ENCODE data around the gene PLCB4. TPM values are rescaled to one million over a fixed set of nuclear protein-coding genes. Genes with fewer than 3 reads are reported as not detected.

PLCB4 gene
- total and polyA plus RNA-seq, 4 experiments from 2014 or later, result not detected

- no peaks in the 10 kb centered on the region for H3K36me3 ChIP-seq (ENCODE audit: insufficient read depth, low read length)
- Mint-ChIP-seq H3K36me3 (no peaks in the 10 kb centered on the region), H3K4me3 (no peak overlapping the region), H3K27me3 (no peaks in the 10 kb centered on the region), H3K9me3 (peaks cover 0 to 4% (median 0%) of the 10 kb centered on the region in 8 donors), H3K27ac (no peak overlapping the region), H3K4me1 (no peaks in the 10 kb centered on the region)
- ChIA-PET CTCF (ENCODE audit: partially characterized antibody) (no interaction called here), POLR2A (ENCODE audit: partially characterized antibody) (no interaction called here)
- H3K4me3 ChIP-seq (ENCODE audit: low read length in 2 of 2), result no peak overlapping the region
- no peak overlapping the region for H3K27ac ChIP-seq (ENCODE audit: low read depth, low read length)
- H3K9me3 ChIP-seq (ENCODE audit: control insufficient read depth in 1 of 2, low read length in 2 of 2), result no peaks in the 10 kb centered on the region
- DNase-seq, result no peak
- H3K27me3 ChIP-seq (ENCODE audit: insufficient read depth, low read length), result no peaks in the 10 kb centered on the region
- no peaks in the 10 kb centered on the region for H3K4me1 ChIP-seq (ENCODE audit: insufficient read depth, low read length)
- intact Hi-C loops (cut with micrococcal nuclease), result no loop called here
Measured at GRCh38 chr20:9352739-9353138, 283.9 kb downstream of the PLCB4 start.

GRCh38 chr20:9353180-9353915 lies 284.5 kb downstream of the PLCB4 start:
- no peak overlapping the region for H3K27ac Mint-ChIP-seq

GRCh38 chr20:9353916-9354276 lies 285.0 kb downstream of the PLCB4 start:
- H3K27ac Mint-ChIP-seq, result no peak overlapping the region
- no peaks in the 10 kb centered on the region for H3K4me1 ChIP-seq (ENCODE audit: insufficient read depth, low read length)
- no peak for DNase-seq
- no peak overlapping the region for H3K4me3 Mint-ChIP-seq
- H3K36me3 Mint-ChIP-seq, result no peaks in the 10 kb centered on the region
- no peak overlapping the region for H3K27ac ChIP-seq (ENCODE audit: low read depth, low read length)
- peaks cover 0 to 5% (median 0%) of the 10 kb centered on the region in 8 donors for H3K9me3 Mint-ChIP-seq
- CTCF ChIA-PET (ENCODE audit: partially characterized antibody), result no interaction called here
- no peaks in the 10 kb centered on the region for H3K27me3 ChIP-seq (ENCODE audit: insufficient read depth, low read length)
- no peaks in the 10 kb centered on the region for H3K4me1 Mint-ChIP-seq
- no peaks in the 10 kb centered on the region for H3K36me3 ChIP-seq (ENCODE audit: insufficient read depth, low read length)
- intact Hi-C loops (cut with micrococcal nuclease), result no loop called here
- H3K4me3 ChIP-seq (ENCODE audit: low read length in 2 of 2), result no peak overlapping the region
- no peaks in the 10 kb centered on the region for H3K9me3 ChIP-seq (ENCODE audit: control insufficient read depth in 1 of 2, low read length in 2 of 2)
- no peaks in the 10 kb centered on the region for H3K27me3 Mint-ChIP-seq
- POLR2A ChIA-PET (ENCODE audit: partially characterized antibody), result no interaction called here

More at GRCh38 chr20:9353180-9353915, 284.5 kb downstream of the PLCB4 start:
- no peak overlapping the region for H3K27ac ChIP-seq (ENCODE audit: low read depth, low read length)
- no peaks in the 10 kb centered on the region for H3K4me1 Mint-ChIP-seq
- H3K4me3 ChIP-seq (ENCODE audit: low read length in 2 of 2), result no peak overlapping the region
- ChIA-PET POLR2A (ENCODE audit: partially characterized antibody) (no interaction called here), CTCF (ENCODE audit: partially characterized antibody) (no interaction called here)
- H3K4me1 ChIP-seq (ENCODE audit: insufficient read depth, low read length), result no peaks in the 10 kb centered on the region
- peaks cover 0 to 4% (median 0%) of the 10 kb centered on the region in 8 donors for H3K9me3 Mint-ChIP-seq
- H3K27me3 ChIP-seq (ENCODE audit: insufficient read depth, low read length), result no peaks in the 10 kb centered on the region
- intact Hi-C loops (cut with micrococcal nuclease), result no loop called here
- no peak overlapping the region for H3K4me3 Mint-ChIP-seq
- DNase-seq, result no peak
- H3K36me3 Mint-ChIP-seq, result no peaks in the 10 kb centered on the region
- H3K27me3 Mint-ChIP-seq, result no peaks in the 10 kb centered on the region
- no peaks in the 10 kb centered on the region for H3K9me3 ChIP-seq (ENCODE audit: control insufficient read depth in 1 of 2, low read length in 2 of 2)
- no peaks in the 10 kb centered on the region for H3K36me3 ChIP-seq (ENCODE audit: insufficient read depth, low read length)

GRCh38 chr20:9354579-9354978 lies 285.7 kb downstream of the PLCB4 start:
- Histone ChIP-seq H3K9me3 (ENCODE audit: control insufficient read depth in 1 of 2, low read length in 2 of 2) (no peaks in the 10 kb centered on the region), H3K36me3 (ENCODE audit: insufficient read depth, low read length) (no peaks in the 10 kb centered on the region), H3K4me3 (ENCODE audit: low read length in 2 of 2) (no peak overlapping the region), H3K4me1 (ENCODE audit: insufficient read depth, low read length) (no peaks in the 10 kb centered on the region), H3K27me3 (ENCODE audit: insufficient read depth, low read length) (no peaks in the 10 kb centered on the region), H3K27ac (ENCODE audit: low read depth, low read length) (no peak overlapping the region)
- POLR2A ChIA-PET (ENCODE audit: partially characterized antibody), result no interaction called here
- Mint-ChIP-seq H3K27ac (no peak overlapping the region), H3K27me3 (no peaks in the 10 kb centered on the region), H3K36me3 (no peaks in the 10 kb centered on the region), H3K4me1 (no peaks in the 10 kb centered on the region), H3K9me3 (peaks cover 0 to 5% (median 0%) of the 10 kb centered on the region in 8 donors), H3K4me3 (no peak overlapping the region)
- intact Hi-C loops (cut with micrococcal nuclease), result no loop called here
- no peak for DNase-seq
- CTCF ChIA-PET (ENCODE audit: partially characterized antibody), result no interaction called here

GRCh38 chr20:9358001-9358400 lies 289.1 kb downstream of the PLCB4 start:
- Mint-ChIP-seq H3K27me3 (no peaks in the 10 kb centered on the region), H3K9me3 (peaks cover 0 to 5% (median 0%) of the 10 kb centered on the region in 8 donors)
- POLR2A ChIA-PET (ENCODE audit: partially characterized antibody), result no interaction called here

GRCh38 chr20:9359561-9360308 lies 290.8 kb downstream of the PLCB4 start:
- CTCF ChIA-PET (ENCODE audit: partially characterized antibody), result no interaction called here
- Histone ChIP-seq H3K36me3 (ENCODE audit: insufficient read depth, low read length) (no peaks in the 10 kb centered on the region), H3K27me3 (ENCODE audit: insufficient read depth, low read length) (no peaks in the 10 kb centered on the region), H3K4me1 (ENCODE audit: insufficient read depth, low read length) (no peaks in the 10 kb centered on the region), H3K4me3 (ENCODE audit: low read length in 2 of 2) (no peak overlapping the region), H3K27ac (ENCODE audit: low read depth, low read length) (no peak overlapping the region), H3K9me3 (ENCODE audit: control insufficient read depth in 1 of 2, low read length in 2 of 2) (no peaks in the 10 kb centered on the region)
- POLR2A ChIA-PET (ENCODE audit: partially characterized antibody), result no interaction called here
- Mint-ChIP-seq H3K27me3 (no peaks in the 10 kb centered on the region), H3K4me3 (no peak overlapping the region), H3K9me3 (peaks cover 0 to 5% (median 0%) of the 10 kb centered on the region in 8 donors), H3K36me3 (no peaks in the 10 kb centered on the region), H3K4me1 (no peaks in the 10 kb centered on the region), H3K27ac (no peak overlapping the region)
- DNase-seq, result no peak
- intact Hi-C loops (cut with micrococcal nuclease), result no loop called here

More at GRCh38 chr20:9358001-9358400, 289.1 kb downstream of the PLCB4 start:
- H3K27ac Mint-ChIP-seq, result no peak overlapping the region
- no peak overlapping the region for H3K4me3 ChIP-seq (ENCODE audit: low read length in 2 of 2)
- H3K36me3 ChIP-seq (ENCODE audit: insufficient read depth, low read length), result no peaks in the 10 kb centered on the region
- no peak overlapping the region for H3K4me3 Mint-ChIP-seq
- H3K27me3 ChIP-seq (ENCODE audit: insufficient read depth, low read length), result no peaks in the 10 kb centered on the region
- H3K36me3 Mint-ChIP-seq, result no peaks in the 10 kb centered on the region
- H3K27ac ChIP-seq (ENCODE audit: low read depth, low read length), result no peak overlapping the region
- intact Hi-C loops (cut with micrococcal nuclease), result no loop called here
- H3K4me1 Mint-ChIP-seq, result no peaks in the 10 kb centered on the region
- CTCF ChIA-PET (ENCODE audit: partially characterized antibody), result no interaction called here
- H3K4me1 ChIP-seq (ENCODE audit: insufficient read depth, low read length), result no peaks in the 10 kb centered on the region
- no peak for DNase-seq
- no peaks in the 10 kb centered on the region for H3K9me3 ChIP-seq (ENCODE audit: control insufficient read depth in 1 of 2, low read length in 2 of 2)

- Mint-ChIP-seq H3K27me3 (no peaks in the 10 kb centered on the region), H3K4me3 (no peak overlapping the region), H3K4me1 (no peaks in the 10 kb centered on the region), H3K9me3 (peaks cover 0 to 5% (median 0%) of the 10 kb centered on the region in 8 donors), H3K36me3 (no peaks in the 10 kb centered on the region), H3K27ac (no peak overlapping the region)
- no peaks in the 10 kb centered on the region for H3K9me3 ChIP-seq (ENCODE audit: control insufficient read depth in 1 of 2, low read length in 2 of 2)
- no peaks in the 10 kb centered on the region for H3K36me3 ChIP-seq (ENCODE audit: insufficient read depth, low read length)
- H3K27me3 ChIP-seq (ENCODE audit: insufficient read depth, low read length), result no peaks in the 10 kb centered on the region
- no peak overlapping the region for H3K27ac ChIP-seq (ENCODE audit: low read depth, low read length)
- no peaks in the 10 kb centered on the region for H3K4me1 ChIP-seq (ENCODE audit: insufficient read depth, low read length)
- no peak for DNase-seq
- intact Hi-C loops (cut with micrococcal nuclease), result no loop called here
- POLR2A ChIA-PET (ENCODE audit: partially characterized antibody), result no interaction called here
- CTCF ChIA-PET (ENCODE audit: partially characterized antibody), result no interaction called here
- no peak overlapping the region for H3K4me3 ChIP-seq (ENCODE audit: low read length in 2 of 2)
Measured at GRCh38 chr20:9360431-9360830, 291.5 kb downstream of the PLCB4 start.
